Trophoblast cell (in vitro differentiated cells and primary cell): ENCODE results near the gene SLCO2B1.

Experiments
- DNase-seq, 2 donors: peaks; one replicate each; pipeline ENCODE4 v3.0.0-alpha.2; 2016
- H2AFZ ChIP-seq: 2 replicates; pipeline ENCODE4 v1.6.1; 2013; ENCODE audit warnings: low read length, moderate library complexity, mild to moderate bottlenecking; ENCODE audit not compliant: insufficient read depth, poor library complexity
- H2AK5ac ChIP-seq: 2 replicates; pipeline ENCODE4 v1.6.1; 2013; ENCODE audit warnings: mild to moderate bottlenecking, low read length
- H2BK120ac ChIP-seq: 2 replicates; pipeline ENCODE4 v1.6.1; 2013; ENCODE audit warnings: low read length, mild to moderate bottlenecking, moderate library complexity; ENCODE audit not compliant: insufficient read depth, poor library complexity
- H2BK12ac ChIP-seq: 2 replicates; pipeline ENCODE4 v1.6.1; 2013; ENCODE audit warnings: mild to moderate bottlenecking, low read length, moderate library complexity
- H2BK5ac ChIP-seq: 2 replicates; pipeline ENCODE4 v1.6.1; 2013; ENCODE audit warnings: low read length, low read depth, moderate library complexity, mild to moderate bottlenecking; ENCODE audit not compliant: poor library complexity
- H3K14ac ChIP-seq: 2 replicates; pipeline ENCODE4 v1.6.1; 2013; ENCODE audit warnings: mild to moderate bottlenecking, low read length
- H3K18ac ChIP-seq: 2 replicates; pipeline ENCODE4 v1.6.1; 2013; ENCODE audit warnings: mild to moderate bottlenecking, low read length
- H3K23ac ChIP-seq: 2 replicates; pipeline ENCODE4 v1.6.1; 2013; ENCODE audit warnings: low read length
- H3K27ac ChIP-seq: 2 replicates; pipeline ENCODE4 v1.5.1; 2013; ENCODE audit warnings: low read depth, mild to moderate bottlenecking, inconsistent platforms, low read length, moderate library complexity
- H3K27me3 ChIP-seq: 2 replicates; pipeline ENCODE4 v1.6.1; 2013; ENCODE audit warnings: inconsistent platforms, mild to moderate bottlenecking, low read length, moderate library complexity; ENCODE audit not compliant: insufficient read depth
- H3K36me3 ChIP-seq, 2 experiments: 1 replicate in 1 of 2; 2 replicates in 1 of 2; pipeline ENCODE4 v1.6.1; 2013; ENCODE audit warnings: low read length in 2 of 2, mild to moderate bottlenecking in 2 of 2, moderate library complexity in 1 of 2; ENCODE audit not compliant: insufficient read depth in 2 of 2, control insufficient read depth in 1 of 2
- H3K4ac ChIP-seq: 2 replicates; pipeline ENCODE4 v1.6.1; 2013; ENCODE audit warnings: low read depth, mild to moderate bottlenecking, low read length, moderate library complexity
- H3K4me1 ChIP-seq, 2 experiments: 1 replicate in 1 of 2; 2 replicates in 1 of 2; pipeline ENCODE4 v1.6.1; 2013; ENCODE audit warnings: low read length in 2 of 2, mild to moderate bottlenecking in 2 of 2, moderate library complexity in 1 of 2; ENCODE audit not compliant: insufficient read depth in 2 of 2, control insufficient read depth in 1 of 2
- H3K4me2 ChIP-seq: 2 replicates; pipeline ENCODE4 v1.6.1; 2013; ENCODE audit warnings: inconsistent platforms, mild to moderate bottlenecking, low read length, moderate library complexity
- H3K4me3 ChIP-seq: 2 replicates; pipeline ENCODE4 v1.5.1; 2013; ENCODE audit warnings: mild to moderate bottlenecking, low read depth, low read length, inconsistent platforms
- H3K79me1 ChIP-seq: one replicate; pipeline ENCODE4 v1.6.1; 2013; ENCODE audit warnings: low read length
- H3K79me2 ChIP-seq: 2 replicates; pipeline ENCODE4 v1.6.1; 2013; ENCODE audit warnings: low read length, mild to moderate bottlenecking; ENCODE audit not compliant: control insufficient read depth, insufficient read depth, poor library complexity
- H3K9ac ChIP-seq: 2 replicates; pipeline ENCODE4 v1.6.1; 2013; ENCODE audit warnings: mild to moderate bottlenecking, low read length
- H3K9me3 ChIP-seq: 2 replicates; pipeline ENCODE4 v1.6.1; 2013; ENCODE audit warnings: low read depth, mild to moderate bottlenecking, control low read depth, inconsistent platforms, low read length; ENCODE audit not compliant: insufficient read depth
- H4K12ac ChIP-seq: 2 replicates; pipeline ENCODE4 v1.6.1; 2013; ENCODE audit warnings: low read depth, mild to moderate bottlenecking, low read length, moderate library complexity
- H4K8ac ChIP-seq: 2 replicates; pipeline ENCODE4 v1.6.1; 2013; ENCODE audit warnings: low read depth, mild to moderate bottlenecking, low read length, moderate library complexity
- H4K91ac ChIP-seq: one replicate; pipeline ENCODE4 v1.6.1; 2013; ENCODE audit warnings: low read depth, mild to moderate bottlenecking, low read length, moderate library complexity
- WGBS: extraction: QIAGEN DNeasy Blood & Tissue Kit; methylation state at CpG from one replicate; pipeline ENCODE4 v1.1.7; 2013; ENCODE audit warnings: missing lambda C conversion rate; ENCODE audit not compliant: insufficient read length, insufficient coverage; ENCODE audit errors: extremely low coverage; 5-methylcytosine and 5-hydroxymethylcytosine counted together

Gene SLCO2B1

GRCh38 chr11:75145196-75145971 is 5.5 kb upstream of the SLCO2B1 start:
- WGBS: no CpG with 5 or more reads among the region's 9 CpGs
- Histone ChIP-seq H3K4ac (no peak overlapping the region), H3K27ac (no peak overlapping the region), H2AK5ac (no peak overlapping the region), H3K14ac (no peak overlapping the region), H3K4me2 (no peak overlapping the region), H3K9ac (no peak overlapping the region), H4K91ac (no peak overlapping the region), H3K79me1 (no peaks in the 10 kb centered on the region), H3K18ac (no peak overlapping the region), H3K79me2 (no peaks in the 10 kb centered on the region), H2BK120ac (no peak overlapping the region), H2AFZ (no peak overlapping the region), H3K27me3 (no peaks in the 10 kb centered on the region), H3K23ac (no peak overlapping the region), H3K9me3 (no peaks in the 10 kb centered on the region), H4K8ac (no peak overlapping the region), H2BK12ac (no peak overlapping the region), H3K36me3 (no peaks in the 10 kb centered on the region), H4K12ac (no peak overlapping the region), H3K4me1 (peaks cover 5 to 7% of the 10 kb centered on the region in 2 experiments), H3K4me3 (no peak overlapping the region), H2BK5ac (no peak overlapping the region)
- no peak for DNase-seq

- no peak for DNase-seq
- H4K91ac ChIP-seq: no peak overlapping the region
- H3K9ac ChIP-seq: no peak overlapping the region
- no CpG with 5 or more reads among the region's 6 CpGs for WGBS
- H3K79me2 ChIP-seq: no peaks in the 10 kb centered on the region
- H3K18ac ChIP-seq: no peak overlapping the region
- no peaks in the 10 kb centered on the region for H3K27me3 ChIP-seq
- H2BK120ac ChIP-seq: no peak overlapping the region
- H3K9me3 ChIP-seq: no peaks in the 10 kb centered on the region
- H2BK12ac ChIP-seq: no peak overlapping the region
- no peak overlapping the region for H3K4ac ChIP-seq
- no peak overlapping the region for H3K14ac ChIP-seq
- H3K4me3 ChIP-seq: no peak overlapping the region
- no peaks in the 10 kb centered on the region for H3K36me3 ChIP-seq
- H2BK5ac ChIP-seq: no peak overlapping the region
- H4K8ac ChIP-seq: no peak overlapping the region
- no peak overlapping the region for H3K27ac ChIP-seq
- no peak overlapping the region for H3K23ac ChIP-seq
- H4K12ac ChIP-seq: no peak overlapping the region
- H2AFZ ChIP-seq: no peak overlapping the region
- no peak overlapping the region for H3K4me2 ChIP-seq
- no peaks in the 10 kb centered on the region for H3K79me1 ChIP-seq
- peaks cover 5 to 7% of the 10 kb centered on the region in 2 experiments for H3K4me1 ChIP-seq
- no peak overlapping the region for H2AK5ac ChIP-seq
These were observed 4.9 kb upstream of the SLCO2B1 start for GRCh38 chr11:75145972-75146519.

- Histone ChIP-seq H3K4me2 (no peak overlapping the region), H2BK5ac (no peak overlapping the region), H3K14ac (no peak overlapping the region), H2BK120ac (no peak overlapping the region), H3K27ac (no peak overlapping the region), H3K36me3 (no peaks in the 10 kb centered on the region), H3K4me1 (peaks cover 5 to 7% of the 10 kb centered on the region in 2 experiments), H3K4me3 (no peak overlapping the region), H2BK12ac (no peak overlapping the region), H2AFZ (no peak overlapping the region), H3K23ac (no peak overlapping the region), H3K9me3 (no peaks in the 10 kb centered on the region), H3K9ac (no peak overlapping the region), H3K27me3 (no peaks in the 10 kb centered on the region), H3K4ac (no peak overlapping the region), H3K79me2 (no peaks in the 10 kb centered on the region), H4K8ac (no peak overlapping the region), H4K91ac (no peak overlapping the region), H3K18ac (no peak overlapping the region), H4K12ac (no peak overlapping the region), H2AK5ac (no peak overlapping the region), H3K79me1 (no peaks in the 10 kb centered on the region)
- WGBS: no CpG with 5 or more reads among the region's 5 CpGs
- no peak for DNase-seq
These were observed 4.2 kb upstream of the SLCO2B1 start for GRCh38 chr11:75146711-75147110.

- Histone ChIP-seq H2AFZ (no peak overlapping the region), H3K36me3 (no peaks in the 10 kb centered on the region), H3K4ac (no peak overlapping the region), H2BK5ac (no peak overlapping the region), H4K8ac (no peak overlapping the region), H2BK120ac (no peak overlapping the region), H3K4me2 (no peak overlapping the region), H4K12ac (no peak overlapping the region), H3K27me3 (no peaks in the 10 kb centered on the region), H3K4me1 (peaks cover 7 to 8% of the 10 kb centered on the region in 2 experiments), H3K9me3 (no peaks in the 10 kb centered on the region), H3K79me2 (no peaks in the 10 kb centered on the region), H4K91ac (no peak overlapping the region), H3K23ac (no peak overlapping the region), H2BK12ac (no peak overlapping the region), H3K18ac (no peak overlapping the region), H3K9ac (no peak overlapping the region), H3K27ac (no peak overlapping the region), H2AK5ac (no peak overlapping the region), H3K4me3 (no peak overlapping the region), H3K14ac (no peak overlapping the region), H3K79me1 (no peaks in the 10 kb centered on the region)
- DNase-seq: no peak
- no CpG with 5 or more reads among the region's 7 CpGs for WGBS
These were observed 3.6 kb upstream of the SLCO2B1 start for GRCh38 chr11:75147191-75147874.
